ENCODE measurements around the gene GYPA.

- TF ChIP-seq ZNF133 (tag by site-specific recombination; IDR thresholded peaks at IDR 0.05) (no peak), ZNF10 (tag by site-specific recombination; IDR thresholded peaks at IDR 0.05) (no peak), CTCF (tag by site-specific recombination; IDR thresholded peaks at IDR 0.05) (no peak)
These were observed 27.0 kb downstream of the GYPA start for GRCh38 chr4:144113546-144113945.
